HEK293T (cell line): ENCODE measurements around the gene LRRFIP1.

Experiments
- ARNT ChIP-seq: fragments of 450-650 bp; IDR thresholded peaks from 2 replicates; pipeline ENCODE4 v1.6.1; 2017; ENCODE audit warnings: mild to moderate bottlenecking
- BHLHE40 ChIP-seq: fragments of 450-650 bp; IDR thresholded peaks from 2 replicates; pipeline ENCODE4 v1.6.1; 2016; ENCODE audit warnings: mild to moderate bottlenecking, moderate library complexity, borderline replicate concordance
- CTBP1 ChIP-seq: fragments of 450-650 bp; IDR thresholded peaks from 2 replicates; pipeline ENCODE4 v1.6.1; 2016; ENCODE audit warnings: borderline replicate concordance
- ELF4 ChIP-seq: fragments of 450-650 bp; IDR thresholded peaks from 2 replicates; pipeline ENCODE4 v1.6.1; 2017; ENCODE audit warnings: antibody characterized with exemption
- FOXA1 ChIP-seq: fragments of 450-650 bp; IDR thresholded peaks from 2 replicates; pipeline ENCODE4 v1.6.1; 2016; ENCODE audit warnings: mild to moderate bottlenecking
- FOXK2 ChIP-seq: fragments of 450-650 bp; IDR thresholded peaks from 2 replicates; pipeline ENCODE4 v1.6.1; 2016; ENCODE audit warnings: mild to moderate bottlenecking
- FOXM1 ChIP-seq: fragments of 450-650 bp; IDR thresholded peaks from 2 replicates; pipeline ENCODE4 v1.6.1; 2017; ENCODE audit warnings: mild to moderate bottlenecking, borderline replicate concordance
- HDGF ChIP-seq: fragments of 450-650 bp; IDR thresholded peaks from 2 replicates; pipeline ENCODE4 v1.6.1; 2017; ENCODE audit warnings: antibody characterized with exemption, borderline replicate concordance
- L3MBTL2 ChIP-seq: fragments of 450-650 bp; conservative IDR thresholded peaks from 2 replicates; pipeline ENCODE4 v1.6.1; 2016; ENCODE audit warnings: mild to moderate bottlenecking
- LEF1 ChIP-seq: fragments of 450-650 bp; IDR thresholded peaks from 2 replicates; pipeline ENCODE4 v1.6.1; 2017; ENCODE audit warnings: mild to moderate bottlenecking, borderline replicate concordance
- NFRKB ChIP-seq: fragments of 450-650 bp; IDR thresholded peaks from 2 replicates; pipeline ENCODE4 v1.6.1; 2016; ENCODE audit warnings: mild to moderate bottlenecking, moderate library complexity
- SP1 ChIP-seq: fragments of 450-650 bp; IDR thresholded peaks from 2 replicates; pipeline ENCODE4 v1.6.1; 2017
- SUZ12 ChIP-seq: fragments of 450-650 bp; IDR thresholded peaks from 2 replicates; pipeline ENCODE4 v1.6.1; 2016; ENCODE audit warnings: mild to moderate bottlenecking
- ZNF384 ChIP-seq: fragments of 450-650 bp; IDR thresholded peaks from 2 replicates; pipeline ENCODE4 v1.6.1; 2016

DNA sequence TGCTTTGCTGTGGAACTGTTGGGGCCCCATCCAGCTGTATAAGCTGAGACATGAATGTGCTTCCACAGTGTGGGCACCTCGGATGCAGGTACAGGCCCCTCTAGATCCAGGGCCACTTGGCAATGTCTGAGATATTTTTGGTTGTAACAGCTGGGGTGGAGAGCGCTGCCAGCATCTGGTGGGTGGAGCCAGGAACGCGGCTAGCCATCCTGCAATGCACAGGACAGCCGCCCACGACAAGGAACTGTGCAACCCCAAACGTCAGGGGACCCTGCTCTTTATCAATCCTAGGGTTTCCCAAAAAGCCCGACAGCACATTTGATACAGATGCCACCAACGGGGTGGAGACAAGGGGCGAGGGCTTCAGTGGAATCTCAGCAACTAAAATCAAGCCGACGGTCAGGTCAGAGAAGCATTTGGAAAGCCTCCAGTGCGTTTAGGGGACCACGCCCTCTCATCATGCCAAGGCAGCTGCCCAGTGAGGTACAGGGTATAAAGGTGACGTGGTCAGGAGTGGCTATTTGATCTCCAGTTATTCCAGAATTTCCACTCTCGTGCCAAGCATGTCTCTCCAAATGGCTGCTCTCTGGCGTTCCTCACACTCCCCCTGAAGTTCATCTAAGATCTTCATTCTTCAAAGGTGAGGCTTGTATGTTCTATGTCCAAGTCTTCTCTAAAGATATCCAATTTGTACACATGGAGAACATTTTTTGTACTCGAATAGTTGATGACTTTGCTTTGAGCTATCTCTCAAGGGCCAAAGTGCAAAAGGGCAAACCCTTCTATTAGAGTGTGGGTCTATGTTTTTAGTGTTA is 55.7 kb downstream of the LRRFIP1 start:
- no peak for TF ChIP-seq L3MBTL2
- no peak for TF ChIP-seq ARNT
- TF ChIP-seq FOXA1 = no peak
- TF ChIP-seq ELF4 = no peak
- no peak for TF ChIP-seq SP1
- no peak for TF ChIP-seq NFRKB
- TF ChIP-seq SUZ12 = no peak
- no peak for TF ChIP-seq HDGF
- TF ChIP-seq FOXM1 = no peak
- TF ChIP-seq FOXK2 = no peak
- TF ChIP-seq LEF1 = no peak
- no peak for TF ChIP-seq CTBP1
- no peak for TF ChIP-seq ZNF384
- TF ChIP-seq BHLHE40 = no peak
